Measurements from ENCODE around the gene GPC5. TPM values are rescaled to one million over a fixed set of nuclear protein-coding genes. Genes with fewer than 3 reads are reported as not detected.

The GPC5 gene
- total and polyA plus RNA-seq, 2 experiments from 2014 or later = 0.32 TPM; not detected in 1

DNA sequence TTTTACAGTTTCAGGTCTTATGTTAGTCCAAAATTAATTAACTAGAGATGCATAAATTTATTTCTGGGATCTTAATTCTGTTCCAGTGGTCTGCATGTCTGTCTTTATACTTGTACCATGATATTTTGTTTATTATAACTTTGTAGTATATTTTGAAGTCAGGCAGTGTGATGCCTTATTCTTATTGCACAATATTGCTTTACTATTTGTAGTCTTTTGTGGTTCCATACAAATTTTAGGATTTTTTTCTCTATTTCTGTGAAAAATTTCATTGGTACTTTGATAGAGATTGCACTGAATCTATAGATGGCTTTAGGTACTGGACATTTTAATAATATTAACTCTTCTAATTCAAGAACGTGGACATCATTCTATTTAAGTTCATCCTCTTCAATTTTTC, 304.0 kb downstream of the GPC5 start:
- no peaks in the 10 kb centered on the region for H4K20me1 ChIP-seq (ENCODE audit: insufficient read depth)
- no peak overlapping the region for H2AFZ ChIP-seq
- H3K27me3 ChIP-seq (replicated peaks; ENCODE audit: insufficient read depth) = no peaks in the 10 kb centered on the region
- H3K9me2 ChIP-seq (ENCODE audit: insufficient read depth) = no peaks in the 10 kb centered on the region
- H3F3A ChIP-seq (ENCODE audit: insufficient read depth) = no peaks in the 10 kb centered on the region
- no peak overlapping the region for H3K4me3 ChIP-seq
- no peaks in the 10 kb centered on the region for H3K9me3 ChIP-seq (ENCODE audit: low read depth)
- WGBS, 2 experiments (ENCODE audit: low coverage in 1 of 2, low lambda C conversion rate in 2 of 2, missing lambda C conversion rate in 2 of 2) = 8 to 10% methylated on average over 1 of the region's 1 CpG
- TF ChIP-seq EZH2 (IDR thresholded peaks at IDR 0.05; ENCODE audit: insufficient read depth, poor library complexity, severe bottlenecking) (no peak), EZH2phosphoT487 (IDR thresholded peaks at IDR 0.05; ENCODE audit: insufficient read depth, low read depth) (no peak)
- no peak overlapping the region for H3K9ac ChIP-seq
- no peak overlapping the region for H3K27ac ChIP-seq
- in situ Hi-C loops (cut with MboI) = no loop called here
- no peak for DNase-seq
- no peaks in the 10 kb centered on the region for H3K4me1 ChIP-seq (ENCODE audit: insufficient read depth)
- no peaks in the 10 kb centered on the region for H3K79me2 ChIP-seq (ENCODE audit: insufficient read depth)
- H3K36me3 ChIP-seq (ENCODE audit: low read depth) = no peaks in the 10 kb centered on the region
- no peak overlapping the region for H3K4me2 ChIP-seq (ENCODE audit: unreplicated experiment)

DNA sequence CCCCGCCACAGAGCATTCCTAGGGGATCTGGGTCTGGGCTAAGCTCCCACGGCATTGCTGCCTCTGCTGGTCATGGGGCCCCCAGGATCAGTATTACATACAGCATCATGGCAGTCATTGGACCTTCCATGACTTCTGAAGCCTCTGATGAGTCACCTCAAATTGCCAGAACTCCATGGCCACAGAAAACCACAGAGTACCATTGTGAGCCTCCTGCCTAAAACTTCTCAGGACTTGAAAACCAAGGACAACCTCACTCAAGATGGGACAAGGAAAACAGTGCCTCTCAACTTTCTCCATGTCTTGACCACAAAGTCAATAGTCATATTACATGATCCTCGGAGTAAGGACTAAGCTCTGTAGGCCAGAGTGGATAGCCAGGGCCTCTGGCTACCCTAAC, 306.0 kb downstream of the GPC5 start:
- no peak overlapping the region for H3K27ac ChIP-seq
- no peak for DNase-seq
- WGBS, 2 experiments (ENCODE audit: low coverage in 1 of 2, low lambda C conversion rate in 2 of 2, missing lambda C conversion rate in 2 of 2) = 19 to 26% methylated on average over 3 of the region's 3 CpGs
- TF ChIP-seq EZH2phosphoT487 (IDR thresholded peaks at IDR 0.05; ENCODE audit: insufficient read depth, low read depth) (no peak), EZH2 (IDR thresholded peaks at IDR 0.05; ENCODE audit: insufficient read depth, poor library complexity, severe bottlenecking) (no peak)
- no peaks in the 10 kb centered on the region for H3K79me2 ChIP-seq (ENCODE audit: insufficient read depth)
- H3K4me1 ChIP-seq (ENCODE audit: insufficient read depth) = no peaks in the 10 kb centered on the region
- in situ Hi-C loops (cut with MboI) = no loop called here
- H2AFZ ChIP-seq = no peak overlapping the region
- no peaks in the 10 kb centered on the region for H3K36me3 ChIP-seq (ENCODE audit: low read depth)
- no peak overlapping the region for H3K4me3 ChIP-seq
- H4K20me1 ChIP-seq (ENCODE audit: insufficient read depth) = no peaks in the 10 kb centered on the region
- H3K9me3 ChIP-seq (ENCODE audit: low read depth) = no peaks in the 10 kb centered on the region
- H3K27me3 ChIP-seq (replicated peaks; ENCODE audit: insufficient read depth) = no peaks in the 10 kb centered on the region
- H3F3A ChIP-seq (ENCODE audit: insufficient read depth) = no peaks in the 10 kb centered on the region
- no peak overlapping the region for H3K9ac ChIP-seq
- no peak overlapping the region for H3K4me2 ChIP-seq (ENCODE audit: unreplicated experiment)
- no peaks in the 10 kb centered on the region for H3K9me2 ChIP-seq (ENCODE audit: insufficient read depth)

DNA sequence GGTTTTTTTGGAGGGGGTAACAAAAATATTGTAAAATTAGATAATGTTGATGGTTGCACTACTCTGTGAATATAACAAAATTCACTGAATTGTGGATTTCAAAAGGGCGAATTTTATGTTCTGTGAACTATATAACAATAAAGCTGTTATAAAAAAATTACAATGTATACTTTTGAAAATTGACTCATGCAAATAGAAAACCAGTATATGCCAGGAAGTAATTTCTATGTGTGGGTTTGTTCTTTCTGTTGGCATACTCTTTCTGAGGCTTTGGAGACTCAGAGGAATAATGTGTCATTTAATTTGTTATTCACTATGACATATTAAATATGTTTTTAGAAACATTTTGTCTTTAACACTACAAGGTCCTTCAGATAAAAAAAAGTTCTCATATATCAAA, 310.1 kb downstream of the GPC5 start:
- Histone ChIP-seq H3K9me2 (ENCODE audit: insufficient read depth) (no peaks in the 10 kb centered on the region), H3K4me3 (no peak overlapping the region), H3K9me3 (ENCODE audit: low read depth) (no peaks in the 10 kb centered on the region), H3K79me2 (ENCODE audit: insufficient read depth) (no peaks in the 10 kb centered on the region), H3K4me2 (ENCODE audit: unreplicated experiment) (no peak overlapping the region), H3F3A (ENCODE audit: insufficient read depth) (no peaks in the 10 kb centered on the region), H3K4me1 (ENCODE audit: insufficient read depth) (no peaks in the 10 kb centered on the region), H3K9ac (no peak overlapping the region), H4K20me1 (ENCODE audit: insufficient read depth) (no peaks in the 10 kb centered on the region), H2AFZ (no peak overlapping the region), H3K36me3 (ENCODE audit: low read depth) (no peaks in the 10 kb centered on the region), H3K27ac (no peak overlapping the region), H3K27me3 (replicated peaks; ENCODE audit: insufficient read depth) (no peaks in the 10 kb centered on the region)
- 12 to 24% methylated on average over 1 of the region's 1 CpG for whole genome bisulfite sequencing, 2 experiments (ENCODE audit: low coverage in 1 of 2, low lambda C conversion rate in 2 of 2, missing lambda C conversion rate in 2 of 2)
- in situ Hi-C loops (cut with MboI) = no loop called here
- TF ChIP-seq EZH2 (IDR thresholded peaks at IDR 0.05; ENCODE audit: insufficient read depth, poor library complexity, severe bottlenecking) = no peak
- TF ChIP-seq EZH2phosphoT487 (IDR thresholded peaks at IDR 0.05; ENCODE audit: insufficient read depth, low read depth) = no peak
- DNase-seq = no peak

DNA sequence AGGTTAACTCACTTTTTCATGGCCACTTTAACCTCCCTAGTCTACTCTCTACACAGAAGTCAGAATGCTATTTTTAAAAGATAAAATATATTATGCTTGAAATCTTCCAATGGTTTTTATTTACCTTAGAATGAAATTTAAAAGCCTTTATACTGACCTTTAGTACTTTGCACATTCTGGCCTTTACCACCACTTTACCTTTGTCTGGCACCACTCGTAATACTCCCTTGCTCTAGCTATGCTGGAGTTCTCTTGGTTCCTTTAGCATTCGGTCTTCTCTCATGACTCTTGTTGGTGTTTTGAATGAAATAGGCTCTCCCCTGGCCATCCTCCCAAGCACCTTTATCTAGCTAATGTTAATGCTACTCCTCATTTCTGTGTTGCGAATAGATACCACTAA, 310.8 kb downstream of the GPC5 start:
- Histone ChIP-seq H3K79me2 (ENCODE audit: insufficient read depth) (no peaks in the 10 kb centered on the region), H4K20me1 (ENCODE audit: insufficient read depth) (no peaks in the 10 kb centered on the region), H3K9me2 (ENCODE audit: insufficient read depth) (no peaks in the 10 kb centered on the region), H3K27ac (no peak overlapping the region), H3F3A (ENCODE audit: insufficient read depth) (no peaks in the 10 kb centered on the region), H3K4me2 (ENCODE audit: unreplicated experiment) (no peak overlapping the region), H2AFZ (no peak overlapping the region), H3K9ac (no peak overlapping the region), H3K9me3 (ENCODE audit: low read depth) (no peaks in the 10 kb centered on the region), H3K4me1 (ENCODE audit: insufficient read depth) (no peaks in the 10 kb centered on the region), H3K36me3 (ENCODE audit: low read depth) (no peaks in the 10 kb centered on the region), H3K4me3 (no peak overlapping the region), H3K27me3 (replicated peaks; ENCODE audit: insufficient read depth) (no peaks in the 10 kb centered on the region)
- DNase-seq = no peak
- 25 to 28% methylated on average over 3 of the region's 3 CpGs for WGBS, 2 experiments (ENCODE audit: low coverage in 1 of 2, low lambda C conversion rate in 2 of 2, missing lambda C conversion rate in 2 of 2)
- TF ChIP-seq EZH2 (IDR thresholded peaks at IDR 0.05; ENCODE audit: insufficient read depth, poor library complexity, severe bottlenecking) = no peak
- in situ Hi-C loops (cut with MboI) = no loop called here

DNA sequence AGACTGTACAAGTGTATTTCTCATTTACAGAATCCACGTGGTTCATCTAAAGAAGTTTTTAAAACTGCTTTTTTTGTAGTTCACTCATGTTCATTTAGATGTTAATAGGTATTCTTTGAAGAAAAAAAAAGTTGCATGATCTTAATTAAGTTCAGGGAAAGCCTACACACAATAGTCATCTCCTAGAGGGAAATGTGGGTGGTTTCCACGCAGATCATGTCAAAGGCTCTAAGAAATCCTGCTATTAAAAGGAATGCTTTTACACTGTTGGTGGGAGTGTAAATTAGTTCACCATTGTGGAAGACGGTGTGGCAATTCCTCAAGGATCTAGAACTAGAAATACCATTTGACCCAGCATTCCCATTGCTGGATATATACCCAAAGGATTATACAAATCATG, 312.3 kb downstream of the GPC5 start:
- Histone ChIP-seq H3K27ac (no peak overlapping the region), H3K4me3 (no peak overlapping the region), H3K9ac (no peak overlapping the region), H3K4me2 (ENCODE audit: unreplicated experiment) (no peak overlapping the region), H3K9me3 (ENCODE audit: low read depth) (no peaks in the 10 kb centered on the region), H3K27me3 (replicated peaks; ENCODE audit: insufficient read depth) (no peaks in the 10 kb centered on the region), H3K9me2 (ENCODE audit: insufficient read depth) (no peaks in the 10 kb centered on the region), H3F3A (ENCODE audit: insufficient read depth) (no peaks in the 10 kb centered on the region), H3K79me2 (ENCODE audit: insufficient read depth) (no peaks in the 10 kb centered on the region), H3K4me1 (ENCODE audit: insufficient read depth) (no peaks in the 10 kb centered on the region), H3K36me3 (ENCODE audit: low read depth) (no peaks in the 10 kb centered on the region), H4K20me1 (ENCODE audit: insufficient read depth) (no peaks in the 10 kb centered on the region), H2AFZ (no peak overlapping the region)
- no peak for DNase-seq
- TF ChIP-seq EZH2 (IDR thresholded peaks at IDR 0.05; ENCODE audit: insufficient read depth, poor library complexity, severe bottlenecking) (no peak), EZH2phosphoT487 (IDR thresholded peaks at IDR 0.05; ENCODE audit: insufficient read depth, low read depth) (no peak)
- 6 to 12% methylated on average over 3 of the region's 3 CpGs for WGBS, 2 experiments (ENCODE audit: low coverage in 1 of 2, low lambda C conversion rate in 2 of 2, missing lambda C conversion rate in 2 of 2)
- in situ Hi-C loops (cut with MboI) = no loop called here

Measured in GM23248 (cell line).